Occipital lobe (tissue), 2 donors: ENCODE results near the gene FOXE3. TPM values are rescaled to one million over a fixed set of nuclear protein-coding genes. Genes with fewer than 3 reads are reported as not detected.
A peak's percentile ranks its signal among the peaks of the same experiment; 100 is the strongest.

Source experiments
- DNase-seq: peaks from one replicate; lab custom pipeline; 2025; lab: John Stamatoyannopoulos, UW
- total RNA-seq: library from RNA; depleted of rRNA; stranded (reverse); fragments of >200 nt; gene quantifications from one replicate; pipeline ENCODE4 v1.2.3, GENCODE V29; 2014

The FOXE3 gene
- total RNA-seq = not detected

- DNase-seq = no peak
Measured at GRCh38 chr1:47415728-47416318, at the start of gene FOXE3. Gene FOXE3, plus strand, starts transcription at chr1:47416285. Its CDS starts 31 bp downstream, at chr1:47416316.

GRCh38 chr1:47367651-47368050, 48.4 kb upstream of the FOXE3 start:
- DNase-seq = no peak

- no peak for DNase-seq
Measured at GRCh38 chr1:47371016-47371517, 45.0 kb upstream of the FOXE3 start.

- DNase-seq = no peak
Measured at GRCh38 chr1:47374501-47374900, 41.6 kb upstream of the FOXE3 start.

- DNase-seq = no peak
Measured at GRCh38 chr1:47378147-47378546, 37.9 kb upstream of the FOXE3 start.

GRCh38 chr1:47380699-47381098, 35.4 kb upstream of the FOXE3 start:
- DNase-seq = no peak

- no peak for DNase-seq
Measured at GRCh38 chr1:47382399-47382983, 33.6 kb upstream of the FOXE3 start.

GRCh38 chr1:47384083-47384482, 32.0 kb upstream of the FOXE3 start:
- no peak for DNase-seq

GRCh38 chr1:47385020-47385419, 31.1 kb upstream of the FOXE3 start:
- no peak for DNase-seq

GRCh38 chr1:47386268-47386667, 29.8 kb upstream of the FOXE3 start:
- no peak for DNase-seq

- DNase-seq = no peak
Measured at GRCh38 chr1:47388030-47388890, 27.8 kb upstream of the FOXE3 start.

- peak; percentile 7 for DNase-seq
Measured at GRCh38 chr1:47388891-47389238, 27.2 kb upstream of the FOXE3 start.

- DNase-seq = no peak
Measured at GRCh38 chr1:47389731-47390130, 26.4 kb upstream of the FOXE3 start.

GRCh38 chr1:47390843-47391242, 25.2 kb upstream of the FOXE3 start:
- no peak for DNase-seq

- DNase-seq = no peak
Measured at GRCh38 chr1:47393141-47393540, 22.9 kb upstream of the FOXE3 start.

GRCh38 chr1:47395433-47395832, 20.7 kb upstream of the FOXE3 start:
- DNase-seq = no peak

- no peak for DNase-seq
Measured at GRCh38 chr1:47396671-47397196, 19.4 kb upstream of the FOXE3 start.

- no peak for DNase-seq
Measured at GRCh38 chr1:47399138-47399845, 16.8 kb upstream of the FOXE3 start.

- no peak for DNase-seq
Measured at GRCh38 chr1:47399846-47400155, 16.3 kb upstream of the FOXE3 start.

GRCh38 chr1:47401761-47402160, 14.3 kb upstream of the FOXE3 start:
- DNase-seq = no peak

- no peak for DNase-seq
Measured at GRCh38 chr1:47402591-47402990, 13.5 kb upstream of the FOXE3 start.
